Stimulated activated CD4-positive, alpha-beta T cell treated with anti-CD3 and anti-CD28 coated beads, Interleukin-2, amount 100 ng/mL, for 4 hours (primary cell): Measurements from ENCODE around the gene SNTG2.

ENCODE experiments used
- DNase-seq: peaks from one replicate; pipeline ENCODE4 v3.0.0-alpha.2; 2020; ENCODE audit warnings: low read depth

SNTG2 gene

DNA sequence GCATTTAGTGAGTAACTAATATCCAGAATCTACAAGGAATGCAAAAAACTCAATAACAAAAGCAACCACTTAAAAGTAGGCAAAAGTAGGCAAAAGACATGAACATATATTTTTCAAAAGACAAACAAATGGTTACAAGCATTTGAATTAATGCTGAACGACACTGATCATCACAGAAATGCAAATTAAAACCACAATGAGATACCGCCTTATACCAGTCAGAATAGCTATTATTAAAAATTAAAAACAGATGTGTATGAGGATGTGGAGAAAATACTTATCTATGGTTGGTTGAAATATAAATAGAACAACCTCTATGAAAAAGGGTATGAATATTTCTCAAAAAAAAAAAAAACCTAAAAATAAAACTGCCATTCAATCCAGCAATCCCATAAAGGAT lies 51.7 kb downstream of the SNTG2 start:
- no peak for DNase-seq

DNA sequence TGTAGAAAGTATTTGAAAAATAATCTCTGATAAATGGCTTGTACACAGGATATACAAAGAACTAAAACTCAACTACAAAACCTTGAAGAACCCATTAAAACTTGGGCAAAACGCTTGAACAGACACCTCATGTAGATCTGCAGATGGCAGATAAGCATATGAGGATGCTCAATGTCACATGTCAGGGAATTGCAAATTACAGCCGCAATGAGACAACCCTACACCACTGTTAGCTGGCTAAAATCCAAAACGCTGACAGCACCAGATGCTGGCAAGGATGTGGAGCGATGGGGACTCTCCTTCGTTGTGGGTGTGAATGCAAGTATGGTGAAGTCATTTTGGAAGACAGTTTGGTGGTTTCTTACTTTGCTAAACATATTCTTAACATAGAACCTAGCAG lies 53.7 kb downstream of the SNTG2 start:
- DNase-seq, result no peak

DNA sequence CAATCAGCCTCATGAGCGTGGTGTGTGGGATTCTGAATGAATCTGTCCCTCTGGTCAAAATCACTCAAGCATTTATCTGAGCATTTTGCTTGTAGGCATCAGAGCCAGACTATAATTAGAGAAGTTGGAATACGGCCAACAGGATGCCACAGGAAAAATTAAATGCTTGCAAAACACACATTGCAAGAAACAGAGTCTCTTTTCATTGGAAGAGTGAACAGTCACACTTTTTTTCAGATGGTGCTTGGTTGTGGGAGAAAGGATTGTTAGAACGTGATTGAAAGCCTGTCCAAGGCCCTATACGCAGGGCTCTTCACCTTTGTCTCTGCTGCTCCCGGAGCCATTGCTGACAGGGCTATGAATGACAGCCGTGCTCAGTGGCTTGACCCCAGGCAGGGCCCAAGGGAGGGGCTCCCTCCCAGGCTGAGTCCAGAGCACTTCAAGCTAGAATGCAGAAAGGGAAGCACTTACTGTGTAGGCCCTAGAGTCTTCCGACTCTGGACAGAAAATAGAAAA lies 59.8 kb downstream of the SNTG2 start:
- no peak for DNase-seq

DNA sequence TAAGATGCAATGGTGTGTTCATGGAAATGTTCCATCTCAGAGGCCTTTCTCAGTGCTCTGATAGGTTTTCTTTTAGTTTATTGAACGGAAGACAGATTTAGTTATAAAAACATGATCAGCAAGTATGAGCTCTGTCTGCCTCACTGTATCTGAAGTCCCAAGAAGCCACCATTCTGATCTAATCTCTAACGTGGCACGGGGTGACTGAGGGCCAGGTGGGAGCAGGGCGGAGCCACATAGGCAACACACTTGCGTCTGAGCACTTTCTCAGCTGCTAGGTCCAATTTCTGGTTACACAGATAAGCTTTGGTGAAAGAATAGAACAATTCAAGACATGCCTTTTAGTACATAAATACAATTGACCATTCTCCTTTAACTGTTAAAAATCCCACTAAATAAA lies 60.4 kb downstream of the SNTG2 start:
- DNase-seq, result no peak

DNA sequence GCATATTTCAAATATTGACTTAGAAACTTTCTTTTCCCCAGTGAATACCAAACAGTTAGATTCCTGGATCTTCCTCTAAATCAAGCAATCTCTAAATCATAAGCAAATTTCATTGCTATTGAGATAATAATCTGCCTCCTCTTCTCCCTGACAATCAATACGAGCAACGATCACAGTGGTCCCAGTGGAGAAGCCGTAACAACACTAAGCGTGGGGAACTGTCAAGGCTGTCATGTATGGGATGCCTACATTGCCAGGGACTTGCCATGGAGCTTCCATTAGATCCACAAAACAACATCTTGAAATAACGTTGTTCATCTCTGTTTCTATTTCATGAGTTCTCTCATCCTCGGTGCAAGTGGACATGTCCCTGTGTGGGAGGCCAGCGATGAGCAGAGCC lies 61.3 kb downstream of the SNTG2 start:
- no peak for DNase-seq

DNA sequence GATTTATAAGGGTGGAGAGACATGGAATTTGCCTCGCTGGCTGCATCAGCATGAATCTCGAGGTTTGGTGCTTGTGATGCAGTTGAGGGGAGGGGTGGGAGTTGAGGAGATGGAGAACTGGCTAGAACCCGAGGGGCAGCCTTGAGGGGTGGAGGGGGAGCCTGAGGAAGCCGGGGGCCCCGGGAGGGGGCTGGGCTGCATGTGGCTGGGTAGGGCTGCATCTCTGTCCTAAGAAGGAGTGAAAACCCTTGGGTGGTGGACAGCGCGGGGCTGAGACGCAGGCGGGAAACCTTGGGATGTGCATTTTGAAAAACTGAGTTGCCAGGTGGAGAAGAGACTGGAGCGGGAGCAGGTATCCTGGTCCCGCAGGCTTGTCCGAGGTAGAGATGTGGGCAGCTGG lies 64.2 kb downstream of the SNTG2 start:
- no peak for DNase-seq

DNA sequence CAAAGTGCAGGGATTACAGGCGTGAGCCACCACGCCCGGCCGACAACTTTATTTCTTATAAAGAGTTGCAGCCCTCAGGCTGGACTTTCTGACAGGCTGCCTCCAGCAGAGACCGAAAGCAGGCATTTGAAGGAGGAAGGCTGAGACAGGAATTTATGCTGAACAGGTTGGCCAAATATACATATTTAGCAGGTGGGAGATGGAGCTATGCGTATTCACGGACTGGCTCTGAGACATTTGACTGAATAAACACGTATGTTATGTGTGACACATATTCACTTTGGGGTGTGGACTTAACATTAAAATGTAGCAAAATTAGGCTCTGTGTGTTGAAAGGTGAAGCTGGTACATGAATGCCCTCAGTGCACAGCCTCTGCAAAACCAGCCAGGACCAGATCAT lies 65.9 kb downstream of the SNTG2 start:
- DNase-seq, result no peak

DNA sequence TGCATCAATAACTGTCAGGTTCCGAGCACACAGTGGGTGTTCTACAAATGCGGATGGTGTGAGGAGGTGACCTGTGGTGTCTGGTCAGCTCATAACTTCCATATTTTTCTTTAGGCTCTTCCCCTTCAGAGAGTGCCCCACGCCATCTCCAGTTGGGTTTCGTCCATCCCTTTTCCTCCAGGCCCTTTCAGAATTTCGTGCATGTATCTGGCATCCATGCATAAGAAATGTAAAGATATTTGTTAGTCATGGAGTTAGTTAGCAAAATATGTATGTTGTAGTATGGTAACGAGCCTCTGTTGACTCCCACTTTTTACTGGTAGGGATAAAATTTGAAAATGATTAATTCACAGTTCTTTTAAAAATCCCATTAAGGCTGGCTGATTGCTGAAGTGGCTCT lies 67.2 kb downstream of the SNTG2 start:
- no peak for DNase-seq

DNA sequence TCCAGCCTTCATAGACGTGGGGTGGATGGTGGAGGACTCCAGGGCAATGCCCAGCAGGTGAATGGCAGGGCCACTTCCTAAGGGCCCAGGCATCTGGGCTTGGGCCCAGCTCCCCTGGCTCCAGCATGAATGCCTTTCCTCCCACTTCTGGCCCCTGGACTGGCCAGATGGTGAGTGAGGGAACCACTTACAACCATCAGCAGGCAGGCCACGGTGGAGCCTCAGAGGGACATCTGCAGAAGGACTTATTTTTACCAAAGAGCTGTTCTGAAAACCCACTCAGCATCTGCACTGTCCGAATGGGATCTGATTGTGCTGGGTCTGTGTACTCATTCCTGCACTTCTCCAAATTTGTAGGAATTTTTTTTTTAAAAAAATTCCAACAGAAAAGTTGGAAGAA lies 69.6 kb downstream of the SNTG2 start:
- no peak for DNase-seq

DNA sequence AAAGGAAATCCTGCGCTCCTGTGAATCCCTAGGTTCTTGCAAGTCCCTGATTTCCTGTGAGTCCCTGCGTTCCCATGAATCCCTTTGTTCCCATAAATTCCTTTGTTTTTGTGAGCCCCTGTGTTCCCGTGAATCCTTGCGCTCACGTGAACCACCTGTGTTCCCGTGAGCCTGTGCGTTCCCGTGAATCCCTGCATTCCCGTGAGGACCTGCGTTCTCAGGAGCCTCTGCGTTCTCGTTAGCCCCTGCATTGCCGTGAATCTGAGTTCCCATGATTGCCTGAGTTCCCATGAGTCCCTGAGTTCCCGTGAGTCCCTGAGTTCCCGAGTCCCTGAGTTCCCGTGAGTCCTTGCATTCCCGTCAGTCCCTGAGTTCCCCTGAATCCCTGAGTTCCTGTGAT lies 71.5 kb downstream of the SNTG2 start:
- DNase-seq, result no peak

DNA sequence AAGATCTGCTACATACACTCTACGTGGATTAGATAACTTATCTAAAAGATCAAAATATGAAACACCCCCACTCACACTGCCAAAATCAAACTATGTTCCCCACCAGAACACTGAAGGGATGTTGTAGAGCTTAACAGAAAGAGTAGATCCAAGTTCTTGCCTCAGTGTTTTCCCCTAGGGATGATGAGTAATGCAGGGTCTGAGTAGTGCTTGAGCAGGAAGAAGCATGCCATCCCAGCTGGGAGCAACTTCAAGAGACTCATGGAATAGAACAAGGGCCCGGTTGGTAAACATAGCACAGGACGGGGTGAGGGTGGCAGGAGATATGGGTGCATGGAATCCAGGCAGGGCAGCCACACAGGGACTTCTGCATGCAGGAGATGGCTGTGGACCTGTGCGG lies 74.3 kb downstream of the SNTG2 start:
- DNase-seq, result no peak

DNA sequence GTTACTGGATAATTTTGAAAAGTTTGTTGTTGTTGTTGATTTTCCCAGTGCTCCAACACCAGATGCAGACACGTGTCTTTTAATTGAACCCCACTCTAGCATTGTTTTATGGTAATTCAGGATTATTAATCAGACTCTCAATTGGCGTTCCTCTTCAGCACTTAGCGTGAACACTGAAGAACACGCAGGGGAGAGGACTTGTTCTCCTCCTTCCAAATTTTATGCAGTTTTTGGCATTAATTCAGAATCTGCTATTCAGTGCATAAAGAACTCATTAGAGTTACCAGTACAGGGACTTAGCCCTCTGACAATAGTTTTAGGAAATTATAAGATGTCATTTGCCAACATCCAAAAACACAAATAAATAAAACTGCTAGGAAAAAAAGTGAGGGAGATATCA lies 75.5 kb downstream of the SNTG2 start:
- no peak for DNase-seq

DNA sequence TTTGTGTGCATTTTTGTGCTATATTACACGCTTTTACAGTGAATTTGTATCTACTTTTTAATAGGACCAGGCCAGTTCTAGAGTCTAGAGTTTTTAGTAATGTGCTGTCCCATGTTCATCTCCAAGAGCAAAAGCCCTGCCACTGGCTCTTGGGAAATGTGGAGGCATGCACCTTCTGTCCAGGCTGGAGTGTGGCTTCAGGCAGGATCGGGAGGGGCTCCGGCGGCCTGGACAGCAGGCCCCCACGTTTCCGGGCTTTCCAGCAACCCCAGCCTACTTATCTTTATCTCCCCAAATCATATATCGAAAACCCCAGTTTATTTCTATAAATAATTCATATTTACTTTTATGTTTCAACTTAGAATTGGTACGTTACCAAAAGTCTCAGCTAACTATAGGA lies 78.2 kb downstream of the SNTG2 start:
- DNase-seq, result no peak

DNA sequence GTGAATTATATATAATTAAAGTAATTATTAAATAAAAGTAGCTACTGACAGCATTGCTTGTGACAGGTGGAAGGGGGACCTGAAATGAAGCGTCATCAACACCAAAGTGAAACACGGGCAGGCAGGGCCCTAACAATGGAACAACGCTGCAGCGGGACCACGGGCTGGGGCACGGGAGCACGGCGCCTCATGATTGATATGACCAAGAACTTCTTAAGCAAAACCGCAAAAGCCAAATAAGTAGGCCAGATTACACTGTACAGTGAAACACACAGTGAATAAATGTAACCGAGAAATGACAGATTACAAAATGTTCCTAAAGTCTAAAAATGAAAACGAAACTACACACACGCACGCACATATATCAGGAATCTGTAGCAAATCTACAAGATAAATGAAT lies 81.4 kb downstream of the SNTG2 start:
- no peak for DNase-seq

DNA sequence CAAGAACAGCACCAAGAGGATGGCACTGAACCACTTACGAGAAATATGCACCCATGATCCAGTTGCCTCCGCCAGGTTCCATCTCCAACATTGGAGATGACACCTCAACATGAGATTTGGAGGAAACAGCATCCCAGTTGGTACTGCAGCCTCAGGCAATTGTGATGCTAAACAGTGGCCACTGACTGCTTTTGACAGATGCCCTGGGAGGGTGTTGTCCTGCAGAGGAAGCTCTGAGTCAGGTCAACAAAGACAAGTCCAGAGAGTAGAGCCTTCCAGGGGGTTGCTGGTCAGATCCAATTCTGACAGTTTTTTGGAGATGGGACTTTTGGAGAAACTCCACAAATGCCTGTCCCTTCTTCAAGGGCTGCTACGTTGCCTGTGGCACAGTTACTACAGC lies 82.4 kb downstream of the SNTG2 start:
- no peak for DNase-seq

DNA sequence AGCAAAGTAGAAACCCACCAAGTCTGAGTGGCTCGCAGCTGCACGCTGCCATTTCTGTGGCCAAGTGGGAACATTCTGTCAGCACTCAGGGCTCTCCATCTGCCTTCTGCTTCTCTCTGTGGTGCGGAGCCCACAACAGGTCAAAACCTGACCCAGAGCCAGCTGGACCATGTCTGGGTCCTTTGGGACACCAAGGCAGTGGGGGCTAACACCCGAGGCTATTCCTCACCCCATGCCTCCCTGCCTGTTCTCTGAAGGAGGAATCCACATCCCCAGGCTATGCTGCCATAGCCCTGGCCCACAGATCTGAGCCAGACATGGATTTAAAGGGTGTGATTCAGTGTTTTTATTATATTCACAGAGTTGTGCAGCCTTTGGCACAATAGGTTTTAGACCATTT lies 86.4 kb downstream of the SNTG2 start:
- no peak for DNase-seq

DNA sequence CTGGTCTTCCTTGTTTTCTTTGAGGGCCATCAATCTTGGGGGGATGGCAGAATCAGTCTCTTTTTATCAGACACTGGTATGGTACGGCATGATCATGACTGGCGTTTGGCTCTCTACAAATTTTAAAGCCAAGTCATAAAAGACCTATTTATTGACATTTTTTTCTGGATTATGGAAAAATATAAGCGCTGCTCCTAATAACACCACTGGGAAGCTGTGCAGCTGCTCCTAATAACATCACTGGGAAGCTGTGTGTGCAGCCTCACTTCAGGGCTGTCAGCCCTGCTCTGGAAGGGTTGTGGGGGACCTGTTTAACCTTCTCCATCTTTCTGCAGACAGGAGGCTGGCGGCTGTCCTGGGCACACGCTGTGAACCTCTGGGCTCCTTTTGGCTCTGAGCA lies 88.9 kb downstream of the SNTG2 start:
- DNase-seq, result no peak

DNA sequence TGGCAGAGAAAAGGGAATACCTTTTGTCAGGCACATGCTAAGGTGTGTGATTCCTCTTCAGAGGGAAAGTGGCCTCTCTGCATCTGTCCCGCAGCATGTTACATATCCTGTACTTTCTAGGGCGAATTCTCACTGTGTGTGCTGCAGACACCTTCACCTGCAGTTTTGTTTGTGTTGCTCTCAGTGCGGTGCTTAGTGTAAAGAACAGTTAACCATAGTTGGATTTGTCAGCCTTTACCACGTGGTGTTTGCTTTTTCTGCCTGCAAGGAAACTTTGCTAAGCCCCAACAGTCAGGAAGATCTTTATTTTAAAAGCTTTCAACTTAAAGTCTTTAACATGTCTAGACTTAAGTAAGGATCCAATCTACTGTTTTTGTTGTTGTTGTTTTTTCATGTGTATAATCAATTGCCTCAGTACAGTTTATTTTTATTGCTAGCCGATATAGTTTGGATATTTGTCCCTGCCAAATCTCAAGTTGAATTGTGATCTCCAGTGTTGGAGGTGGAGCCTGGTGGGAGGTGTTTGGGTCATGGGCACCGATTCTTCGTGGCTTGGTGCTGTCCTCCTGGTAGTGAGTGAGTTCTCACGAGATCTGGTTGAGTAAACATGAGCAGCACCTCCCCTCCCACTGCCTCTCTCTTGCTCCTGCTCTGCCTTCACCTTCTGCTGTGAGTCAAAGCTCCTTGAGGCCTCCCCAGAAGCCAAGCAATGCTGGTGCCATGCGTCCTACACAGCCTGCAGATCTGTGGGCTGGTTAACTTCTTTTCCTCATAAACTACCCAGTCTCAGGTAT lies 90.6 kb downstream of the SNTG2 start:
- DNase-seq, result no peak

DNA sequence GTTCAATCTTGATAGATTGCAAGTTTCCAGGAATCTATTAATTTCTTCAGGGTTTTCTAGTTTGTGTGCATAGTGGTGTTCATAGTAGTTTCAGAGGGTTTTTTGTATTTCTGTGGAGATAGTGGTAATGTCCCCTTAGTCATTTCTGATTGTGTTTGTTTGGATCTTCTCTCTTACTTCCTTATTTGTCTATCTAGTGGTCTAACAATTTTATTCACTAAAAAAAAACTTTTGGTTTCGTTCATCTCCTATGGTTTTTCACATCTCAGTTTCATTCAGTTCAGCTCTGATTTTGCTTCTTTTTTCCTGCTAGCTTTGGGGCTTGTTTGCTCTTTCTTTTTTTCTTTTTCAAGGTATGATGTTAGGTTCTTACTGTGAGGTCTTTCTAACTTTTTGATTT lies 94.5 kb downstream of the SNTG2 start:
- no peak for DNase-seq

DNA sequence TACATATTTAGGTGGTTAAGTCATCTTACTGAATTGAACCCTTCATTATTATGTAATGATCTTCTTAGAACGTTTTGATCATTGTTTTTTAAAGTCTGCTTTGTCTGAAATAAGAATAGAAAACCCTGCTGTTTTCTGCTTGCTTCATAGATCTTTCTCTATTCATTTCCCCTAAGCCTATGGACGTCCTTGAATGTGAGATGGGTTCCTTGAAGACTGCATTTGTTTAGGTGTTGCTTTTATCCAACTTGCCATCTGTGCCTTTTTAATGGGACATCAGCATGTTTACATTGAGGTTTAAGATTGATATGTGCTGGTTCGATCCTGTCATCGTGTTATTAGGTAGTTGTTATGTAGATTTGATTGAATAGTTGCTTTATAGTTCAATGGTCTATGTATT lies 95.4 kb downstream of the SNTG2 start:
- DNase-seq, result no peak

DNA sequence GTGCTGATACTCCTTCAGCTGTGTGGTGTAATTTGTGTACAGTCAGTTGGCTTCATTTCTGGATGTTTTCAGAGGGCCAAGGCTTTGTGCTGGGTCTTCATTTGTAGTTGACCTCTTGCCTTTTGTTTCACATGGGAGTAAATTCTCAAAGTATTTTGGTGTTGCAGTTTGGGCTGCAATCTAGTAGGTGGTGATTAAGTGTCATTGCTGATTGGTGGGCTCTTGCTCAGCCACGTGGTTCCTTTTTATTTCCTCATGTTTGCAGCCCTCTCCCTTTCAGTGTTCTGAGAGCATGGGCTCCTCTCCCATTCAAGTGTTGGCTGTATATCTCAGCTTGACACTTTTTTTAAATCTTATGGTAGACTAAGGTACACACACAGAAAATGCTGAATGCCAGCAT lies 96.8 kb downstream of the SNTG2 start:
- DNase-seq, result no peak

DNA sequence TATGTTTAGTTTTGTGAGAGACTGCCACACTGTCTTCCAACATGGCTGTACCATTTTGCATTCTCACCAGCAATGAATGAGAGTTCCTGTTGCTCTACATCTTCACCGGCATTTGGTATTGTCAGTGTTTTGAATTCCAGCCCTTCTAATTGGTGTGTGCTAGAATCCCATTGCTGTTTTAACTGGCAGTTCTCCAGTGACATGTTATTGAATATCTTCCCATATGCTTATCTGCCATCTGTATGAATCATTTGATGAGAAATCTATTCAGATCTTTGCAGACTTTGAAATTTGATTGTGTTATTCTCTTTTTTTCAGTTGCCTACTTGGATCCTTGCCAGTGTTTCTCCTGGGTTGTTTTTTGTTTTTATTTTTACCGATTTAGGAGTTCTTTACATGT lies 99.0 kb downstream of the SNTG2 start:
- DNase-seq, result no peak

DNA sequence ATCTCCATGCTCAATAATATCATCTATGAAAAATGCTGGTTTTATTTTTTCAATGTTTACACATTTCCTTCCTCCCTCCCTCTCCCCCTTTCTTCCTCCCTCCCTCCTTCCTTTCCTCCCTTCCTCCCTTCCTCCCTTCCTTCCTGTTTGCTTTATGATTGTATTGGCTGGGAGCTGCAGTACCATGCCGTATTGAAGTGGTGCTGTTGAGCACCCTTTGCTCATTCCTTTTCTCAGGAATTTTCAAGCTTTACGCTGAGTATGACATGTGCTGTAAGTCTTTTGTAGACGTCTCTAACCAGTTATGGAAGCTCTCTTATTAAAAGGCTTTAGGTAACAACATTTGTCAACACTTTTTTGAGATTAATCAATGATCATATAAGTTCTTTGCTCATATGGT lies 100.4 kb downstream of the SNTG2 start:
- no peak for DNase-seq

DNA sequence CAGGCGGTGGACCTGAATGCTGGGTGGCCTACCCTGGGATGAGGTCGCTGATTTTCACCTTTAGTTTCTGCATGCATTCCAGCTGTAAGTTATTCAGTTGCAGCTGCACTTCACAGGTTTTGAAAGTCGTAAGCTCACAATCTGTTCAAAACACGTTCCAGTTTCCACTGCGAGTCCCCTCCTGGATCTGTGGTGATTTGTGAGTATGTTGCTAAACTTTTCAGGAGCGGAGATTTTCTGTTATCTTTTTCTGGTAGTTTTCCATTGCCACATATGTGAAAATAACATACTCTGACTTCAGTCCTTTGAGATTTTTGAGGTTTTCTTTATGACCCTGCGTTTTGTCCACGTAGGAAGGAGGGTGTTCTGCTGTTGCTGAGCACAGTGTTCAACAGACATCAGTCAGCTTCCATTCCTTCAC lies 102.1 kb downstream of the SNTG2 start:
- DNase-seq, result no peak
